PC-3 (cell line): ENCODE data around the gene SRCAP.

ENCODE experiments used
- EZH2 ChIP-seq: fragments of 300-600 bp; sonication (generic); IDR thresholded peaks from one replicate; pipeline ENCODE4 v1.6.1; 2017; ENCODE audit warnings: antibody characterized with exemption, mild to moderate bottlenecking, low read length; ENCODE audit not compliant: unreplicated experiment
- TF ChIP-seq, protein P1 (sequence below): fragments of 300-600 bp; sonication (generic); conservative IDR thresholded peaks from 2 replicates; pipeline ENCODE4 v1.5.1; 2017; ENCODE audit warnings: antibody characterized with exemption, low read depth, mild to moderate bottlenecking, low read length

DNA sequence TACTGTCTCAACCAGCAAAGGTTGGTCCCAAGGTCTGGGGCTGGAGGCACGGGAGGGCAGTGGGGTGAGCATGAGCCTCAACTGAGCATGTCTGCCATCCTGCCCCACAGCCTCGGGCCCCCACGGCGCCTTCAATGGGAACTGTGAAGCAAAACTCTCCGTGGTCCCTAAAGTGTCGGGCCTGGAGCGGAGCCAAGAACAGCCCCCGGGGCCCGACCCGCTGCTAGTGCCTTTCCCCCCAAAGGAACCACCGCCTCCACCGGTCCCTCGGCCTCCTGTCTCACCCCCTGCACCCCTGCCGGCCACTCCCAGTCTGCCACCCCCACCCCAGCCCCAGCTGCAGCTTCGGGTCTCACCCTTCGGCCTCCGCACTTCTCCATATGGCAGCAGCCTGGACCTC is 36.5 kb upstream of the SRCAP start:
- TF ChIP-seq, protein P1, sequence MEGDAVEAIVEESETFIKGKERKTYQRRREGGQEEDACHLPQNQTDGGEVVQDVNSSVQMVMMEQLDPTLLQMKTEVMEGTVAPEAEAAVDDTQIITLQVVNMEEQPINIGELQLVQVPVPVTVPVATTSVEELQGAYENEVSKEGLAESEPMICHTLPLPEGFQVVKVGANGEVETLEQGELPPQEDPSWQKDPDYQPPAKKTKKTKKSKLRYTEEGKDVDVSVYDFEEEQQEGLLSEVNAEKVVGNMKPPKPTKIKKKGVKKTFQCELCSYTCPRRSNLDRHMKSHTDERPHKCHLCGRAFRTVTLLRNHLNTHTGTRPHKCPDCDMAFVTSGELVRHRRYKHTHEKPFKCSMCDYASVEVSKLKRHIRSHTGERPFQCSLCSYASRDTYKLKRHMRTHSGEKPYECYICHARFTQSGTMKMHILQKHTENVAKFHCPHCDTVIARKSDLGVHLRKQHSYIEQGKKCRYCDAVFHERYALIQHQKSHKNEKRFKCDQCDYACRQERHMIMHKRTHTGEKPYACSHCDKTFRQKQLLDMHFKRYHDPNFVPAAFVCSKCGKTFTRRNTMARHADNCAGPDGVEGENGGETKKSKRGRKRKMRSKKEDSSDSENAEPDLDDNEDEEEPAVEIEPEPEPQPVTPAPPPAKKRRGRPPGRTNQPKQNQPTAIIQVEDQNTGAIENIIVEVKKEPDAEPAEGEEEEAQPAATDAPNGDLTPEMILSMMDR, result no peak
- no peak for TF ChIP-seq EZH2
